H1 (cell line): ENCODE data around the gene VRK2. TPM values are rescaled to one million over a fixed set of nuclear protein-coding genes. Genes with fewer than 3 reads are reported as not detected.

Source experiments
- ATF2 ChIP-seq: IDR thresholded peaks from 2 replicates; pipeline ENCODE4 v1.6.1; 2012; ENCODE audit warnings: low read length, inconsistent platforms
- ATF3 ChIP-seq: IDR thresholded peaks from 2 replicates; pipeline ENCODE4 v1.6.1; 2011; ENCODE audit warnings: low read depth, mild to moderate bottlenecking, low read length; ENCODE audit not compliant: insufficient read depth
- BRCA1 ChIP-seq: IDR thresholded peaks from 2 replicates; pipeline ENCODE4 v1.6.1; 2012; ENCODE audit warnings: low read depth, low read length, improper control_type of control experiment
- CBX5 ChIP-seq: fragments of 300-800, 300-1000 bp; sonication (generic); IDR thresholded peaks from 2 replicates; pipeline ENCODE4 v1.7.1; 2016; ENCODE audit warnings: antibody characterized with exemption, low read length, low read depth
- CREB1 ChIP-seq: IDR thresholded peaks from 2 replicates; pipeline ENCODE4 v1.6.1; 2012; ENCODE audit warnings: inconsistent platforms
- CTBP2 ChIP-seq: IDR thresholded peaks from 2 replicates; pipeline ENCODE4 v1.7.0; 2011; ENCODE audit warnings: borderline replicate concordance, mild to moderate bottlenecking, moderate library complexity, mixed read lengths, low read length; ENCODE audit not compliant: insufficient read depth, insufficient read length
- CTCF ChIP-seq, 3 experiments: IDR thresholded peaks; 1 replicate in 2 of 3; 2 replicates in 1 of 3; pipeline versions ENCODE4 v1.5.1 to v1.6.1; 2011; ENCODE audit warnings: low read length in 3 of 3, mild to moderate bottlenecking in 3 of 3, inconsistent platforms in 2 of 3, low read depth in 1 of 3, moderate library complexity in 1 of 3; ENCODE audit not compliant: insufficient read depth in 1 of 3; ENCODE audit errors: control extremely low read depth in 1 of 3
- GABPA ChIP-seq: IDR thresholded peaks from 2 replicates; pipeline ENCODE4 v1.6.1; 2011; ENCODE audit warnings: mild to moderate bottlenecking, low read length, moderate library complexity, borderline replicate concordance; ENCODE audit not compliant: insufficient read depth
- HDAC2 ChIP-seq, 2 experiments: fragments of 300-600 bp in 1 of 2; sonication (generic) in 1 of 2; IDR thresholded peaks; 2 replicates each; pipeline ENCODE4 v1.6.1; 2011 to 2012; ENCODE audit warnings: low read depth in 2 of 2, low read length in 2 of 2, mild to moderate bottlenecking in 2 of 2, moderate library complexity in 2 of 2, borderline replicate concordance in 1 of 2, inconsistent platforms in 1 of 2
- MAFK ChIP-seq: IDR thresholded peaks from 2 replicates; pipeline ENCODE4 v1.6.1; 2012; ENCODE audit warnings: low read depth, mild to moderate bottlenecking, improper control_type of control experiment, low read length
- POLR2A ChIP-seq, 2 experiments: IDR thresholded peaks; 1 replicate in 1 of 2; 2 replicates in 1 of 2; pipeline ENCODE4 v1.6.1; 2011; ENCODE audit warnings: low read depth in 2 of 2, low read length in 2 of 2, mild to moderate bottlenecking in 2 of 2; ENCODE audit errors: control extremely low read depth in 1 of 2
- RXRA ChIP-seq: IDR thresholded peaks from 2 replicates; pipeline ENCODE4 v1.6.1; 2011; ENCODE audit warnings: low read depth, mild to moderate bottlenecking, low read length, moderate library complexity; ENCODE audit not compliant: insufficient read depth
- SAP30 ChIP-seq: fragments of 300-600 bp; sonication (generic); IDR thresholded peaks from 2 replicates; pipeline ENCODE4 v1.7.1; 2012; ENCODE audit warnings: low read length, moderate library complexity, mild to moderate bottlenecking, inconsistent platforms; ENCODE audit not compliant: insufficient read depth, insufficient replicate concordance
- SP2 ChIP-seq: IDR thresholded peaks from 2 replicates; pipeline ENCODE4 v1.6.1; 2012; ENCODE audit warnings: mild to moderate bottlenecking, low read length, inconsistent platforms
- TBP ChIP-seq: IDR thresholded peaks from 2 replicates; pipeline ENCODE4 v1.6.1; 2011; ENCODE audit warnings: low read depth, low read length, improper control_type of control experiment
- TCF12 ChIP-seq: IDR thresholded peaks from 2 replicates; pipeline ENCODE4 v1.6.1; 2011; ENCODE audit warnings: low read depth, mild to moderate bottlenecking, low read length
- TEAD4 ChIP-seq: IDR thresholded peaks from 2 replicates; pipeline ENCODE4 v1.6.1; 2012; ENCODE audit warnings: low read depth, low read length, inconsistent platforms, mixed read lengths
- USF2 ChIP-seq: IDR thresholded peaks from 2 replicates; pipeline ENCODE4 v1.6.1; 2011; ENCODE audit warnings: low read length, improper control_type of control experiment
- polyA plus RNA-seq, 7 experiments: library from polyadenylated mRNA; depleted of rRNA in 3 of 7; stranded (reverse) in 5 of 7; unstranded in 2 of 7; fragments of >200 nt in 5 of 7; fragments of 200-250 nt in 2 of 7; gene quantifications; 1 replicate in 5 of 7; 2 replicates in 1 of 7; 4 replicates in 1 of 7; pipeline versions ENCODE4 v1.2.1 to v1.2.3, GENCODE V29; 2011 to 2013; ENCODE audit warnings: missing spikeins in 2 of 7, mixed read lengths in 2 of 7
- total RNA-seq: library from RNA; stranded (reverse); fragmentation: NEBNext Ultra II Directional; extraction: Animal tissue kit (Norgen Biotek cat#: 25700); gene quantifications from 2 replicates; pipeline ENCODE4 v1.2.1, GENCODE V29; 2021

Gene VRK2
- total and polyA plus RNA-seq, 2 of the 8 experiments (the other 6 are each of a cell fraction or from before 2014, with no cell fraction given): 7.6 to 27.8 TPM

- TF ChIP-seq USF2 (no peak), TCF12 (peak; percentile 54; the same call in 1 of the 2 replicates), POLR2A (IDR thresholded peaks at IDR 0.05; ENCODE audit: control extremely low read depth in 1 of 2, low read depth in 2 of 2, low read length in 2 of 2) (peak; percentile 88 to 90), MAFK (no peak), GABPA (no peak), RXRA (no peak), TBP (peak; percentile 80), CBX5 (no peak), SP2 (no peak), SAP30 (no peak), CREB1 (no peak; the same call in 1 of the 2 replicates), ATF2 (no peak), TEAD4 (no peak), ATF3 (no peak), BRCA1 (no peak), CTBP2 (no peak), HDAC2 (IDR thresholded peaks at IDR 0.05; ENCODE audit: borderline replicate concordance in 1 of 2, low read depth in 2 of 2, low read length in 2 of 2) (0 out of 4 replicates have a peak, but pooled peaks of 1 of the 2 experiments have one; percentile 3), CTCF (IDR thresholded peaks at IDR 0.05; ENCODE audit: control extremely low read depth in 1 of 3, insufficient read depth in 1 of 3, low read depth in 1 of 3, low read length in 3 of 3) (no peak)
Observed at GRCh38 chr2:58046585-58047372, at the start of gene VRK2 (continued).
